Neural crest cell (in vitro differentiated cells): ENCODE results near the gene WFDC12. TPM values are rescaled to one million over a fixed set of nuclear protein-coding genes. Genes with fewer than 3 reads are reported as not detected.
"Not testable (repeated sequence)": the region's sequence is repeated elsewhere in the genome, so short reads cannot be mapped to it uniquely, and the experiment has no call there.

Source experiments
- DNase-seq: peaks from one replicate; pipeline ENCODE4 v3.0.0; 2021; ENCODE audit warnings: low read depth, mixed read lengths, low spot score
- H3K27ac Mint-ChIP-seq: one replicate; pipeline ENCODE4 v1.8.0; 2021; ENCODE audit warnings: mild to moderate bottlenecking, mixed read lengths; ENCODE audit not compliant: unreplicated experiment
- H3K27me3 Mint-ChIP-seq: 2 replicates; pipeline ENCODE4 v1.8.0; 2021; ENCODE audit warnings: low read depth, mild to moderate bottlenecking, mixed read lengths
- H3K36me3 Mint-ChIP-seq: 2 replicates; pipeline ENCODE4 v1.8.0; 2021; ENCODE audit warnings: low read depth, mild to moderate bottlenecking, mixed read lengths
- H3K4me1 Mint-ChIP-seq: 2 replicates; pipeline ENCODE4 v1.8.0; 2021; ENCODE audit warnings: mixed read lengths
- H3K4me3 Mint-ChIP-seq: one replicate; pipeline ENCODE4 v1.8.0; 2021; ENCODE audit warnings: mild to moderate bottlenecking, mixed read lengths
- H3K9me3 Mint-ChIP-seq: 2 replicates; pipeline ENCODE4 v1.8.0; 2021; ENCODE audit warnings: mixed read lengths
- total RNA-seq: library from RNA; stranded (reverse); gene quantifications from 2 replicates; pipeline ENCODE4 v1.2.1, GENCODE V29; 2021
- TF ChIP-seq, protein P1 (sequence below): fragments of 200-600 bp; sonication (generic); conservative IDR thresholded peaks from 2 replicates; pipeline ENCODE4 v1.5.0; 2021; ENCODE audit warnings: antibody characterized with exemption, mild to moderate bottlenecking

Gene WFDC12
- total RNA-seq, 1 donor from 2014 or later, result not detected

DNA sequence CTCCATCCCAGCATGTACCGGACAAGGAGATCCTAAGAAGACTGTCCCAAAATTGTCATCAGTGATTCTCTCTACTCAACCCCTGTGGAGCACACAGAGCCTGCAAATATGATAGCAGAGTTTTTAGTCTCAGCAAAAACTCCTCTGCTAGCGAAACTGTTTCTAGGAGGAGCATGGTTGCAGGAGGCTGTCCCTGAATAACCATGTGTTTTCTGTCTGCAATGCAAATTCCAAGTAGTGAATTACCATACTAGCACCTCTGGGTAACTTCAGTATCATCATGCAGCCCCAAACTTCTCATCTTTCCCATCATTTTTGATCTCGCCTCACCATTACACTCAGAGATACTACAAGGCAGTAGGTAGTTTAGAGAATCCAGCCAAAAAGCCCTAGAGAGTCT lies 24.8 kb upstream of the WFDC12 start:
- TF ChIP-seq, protein P1, sequence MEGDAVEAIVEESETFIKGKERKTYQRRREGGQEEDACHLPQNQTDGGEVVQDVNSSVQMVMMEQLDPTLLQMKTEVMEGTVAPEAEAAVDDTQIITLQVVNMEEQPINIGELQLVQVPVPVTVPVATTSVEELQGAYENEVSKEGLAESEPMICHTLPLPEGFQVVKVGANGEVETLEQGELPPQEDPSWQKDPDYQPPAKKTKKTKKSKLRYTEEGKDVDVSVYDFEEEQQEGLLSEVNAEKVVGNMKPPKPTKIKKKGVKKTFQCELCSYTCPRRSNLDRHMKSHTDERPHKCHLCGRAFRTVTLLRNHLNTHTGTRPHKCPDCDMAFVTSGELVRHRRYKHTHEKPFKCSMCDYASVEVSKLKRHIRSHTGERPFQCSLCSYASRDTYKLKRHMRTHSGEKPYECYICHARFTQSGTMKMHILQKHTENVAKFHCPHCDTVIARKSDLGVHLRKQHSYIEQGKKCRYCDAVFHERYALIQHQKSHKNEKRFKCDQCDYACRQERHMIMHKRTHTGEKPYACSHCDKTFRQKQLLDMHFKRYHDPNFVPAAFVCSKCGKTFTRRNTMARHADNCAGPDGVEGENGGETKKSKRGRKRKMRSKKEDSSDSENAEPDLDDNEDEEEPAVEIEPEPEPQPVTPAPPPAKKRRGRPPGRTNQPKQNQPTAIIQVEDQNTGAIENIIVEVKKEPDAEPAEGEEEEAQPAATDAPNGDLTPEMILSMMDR, result no peak
- Mint-ChIP-seq H3K27me3 (peaks cover 76% of the 10 kb centered on the region), H3K36me3 (no peaks in the 10 kb centered on the region), H3K4me1 (no peaks in the 10 kb centered on the region), H3K4me3 (no peak overlapping the region), H3K9me3 (no peaks in the 10 kb centered on the region), H3K27ac (no peak overlapping the region)
- DNase-seq, result no peak

DNA sequence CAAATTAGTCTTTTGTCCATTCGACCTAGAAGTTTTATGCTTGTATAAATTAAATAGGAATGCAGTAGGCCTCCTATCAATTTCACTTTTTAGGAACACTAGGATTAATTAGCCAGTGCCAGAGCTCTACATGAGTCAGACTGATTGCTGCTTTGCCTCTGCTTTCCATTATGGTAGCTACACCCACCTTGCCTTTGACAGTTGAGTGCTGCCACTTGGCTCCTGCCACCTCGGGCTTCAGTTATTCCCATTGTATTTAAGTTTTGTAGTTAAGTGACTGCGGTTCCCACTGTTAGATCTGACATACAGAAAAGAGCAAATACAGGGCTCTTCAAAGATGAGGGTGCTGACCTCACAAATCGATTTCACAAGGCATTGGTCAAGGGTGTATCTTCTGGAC lies 16.6 kb upstream of the WFDC12 start:
- Mint-ChIP-seq H3K27me3 (peaks cover 34% of the 10 kb centered on the region), H3K4me1 (no peaks in the 10 kb centered on the region), H3K4me3 (no peak overlapping the region), H3K9me3 (no peaks in the 10 kb centered on the region), H3K27ac (no peak overlapping the region), H3K36me3 (no peaks in the 10 kb centered on the region)
- TF ChIP-seq, protein P1, result no peak
- no peak for DNase-seq

DNA sequence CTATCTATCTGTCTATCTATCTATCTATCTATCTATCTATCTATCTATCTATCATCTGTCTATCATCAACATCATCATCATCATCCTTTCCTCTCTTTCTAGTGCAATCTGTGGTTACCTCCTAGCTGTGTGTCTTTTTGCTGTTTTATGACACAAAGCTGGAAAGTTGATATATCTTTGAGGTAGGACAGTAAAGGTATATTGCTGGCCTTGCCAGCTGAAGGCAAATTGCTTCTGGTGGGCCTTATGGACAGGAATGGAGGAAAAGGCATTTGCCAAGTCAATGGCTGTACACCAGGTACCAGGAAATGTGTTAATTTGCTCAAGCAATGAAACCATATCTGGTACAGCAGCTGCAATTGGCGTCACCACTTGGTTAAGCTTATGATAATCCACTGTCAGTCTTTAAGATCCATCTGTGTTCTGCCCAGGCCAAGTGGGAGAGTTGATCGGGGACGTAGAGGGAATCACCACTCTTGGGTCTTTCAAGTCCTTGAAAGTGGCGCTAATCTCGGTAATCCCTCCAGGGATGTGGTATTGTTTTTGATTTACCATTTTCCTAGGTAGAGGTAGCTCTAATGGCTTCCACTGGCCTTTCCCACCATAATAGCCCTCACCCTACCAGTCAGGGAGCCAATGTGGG lies 15.6 kb upstream of the WFDC12 start:
- H3K4me3 Mint-ChIP-seq, H3K36me3 Mint-ChIP-seq, DNase-seq, H3K4me1 Mint-ChIP-seq, H3K27ac Mint-ChIP-seq, H3K9me3 Mint-ChIP-seq: not testable (repeated sequence)
- peaks cover 25% of the 10 kb centered on the region for H3K27me3 Mint-ChIP-seq

DNA sequence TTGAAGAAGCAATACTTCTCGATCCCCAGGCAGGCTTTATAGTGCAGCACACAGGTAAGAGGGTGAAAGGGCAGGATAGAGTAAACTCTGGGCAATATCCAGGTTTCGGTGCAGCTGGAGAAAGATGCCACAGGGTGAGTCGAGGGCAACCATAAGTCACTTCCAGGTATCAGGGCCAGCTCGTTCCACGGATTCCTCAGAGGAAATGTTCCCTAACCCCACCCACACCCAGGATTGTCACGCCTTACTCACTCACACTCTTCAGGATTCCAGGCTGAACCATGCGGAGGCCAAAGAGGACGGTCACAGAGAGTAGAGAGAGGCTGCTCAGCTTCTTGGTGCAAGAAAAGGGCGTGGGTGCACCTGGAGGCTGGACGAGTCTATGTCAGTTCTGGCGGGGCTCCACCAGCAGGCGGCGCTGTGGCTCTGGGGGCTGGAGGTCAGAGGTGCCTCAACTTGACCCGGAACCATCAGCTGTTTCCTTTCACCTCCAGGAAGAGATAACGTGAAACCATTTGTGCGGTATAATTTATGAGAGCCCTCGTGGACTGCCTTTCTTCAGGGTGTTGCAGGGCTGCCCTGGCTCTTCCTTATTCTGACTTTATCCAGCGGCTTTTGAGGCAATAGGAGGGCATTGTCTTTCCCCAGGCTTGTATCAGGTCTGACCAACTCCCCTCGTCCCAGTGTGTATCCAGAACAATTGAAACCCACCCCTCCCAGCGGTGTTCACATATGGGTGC lies 14.5 kb upstream of the WFDC12 start:
- Mint-ChIP-seq H3K4me3 (no peak overlapping the region), H3K27ac (no peak overlapping the region), H3K27me3 (peaks cover 24% of the 10 kb centered on the region), H3K36me3 (no peaks in the 10 kb centered on the region), H3K4me1 (no peaks in the 10 kb centered on the region), H3K9me3 (no peaks in the 10 kb centered on the region)
- TF ChIP-seq, protein P1, result peak; percentile 71
- DNase-seq, result peak; percentile 50

DNA sequence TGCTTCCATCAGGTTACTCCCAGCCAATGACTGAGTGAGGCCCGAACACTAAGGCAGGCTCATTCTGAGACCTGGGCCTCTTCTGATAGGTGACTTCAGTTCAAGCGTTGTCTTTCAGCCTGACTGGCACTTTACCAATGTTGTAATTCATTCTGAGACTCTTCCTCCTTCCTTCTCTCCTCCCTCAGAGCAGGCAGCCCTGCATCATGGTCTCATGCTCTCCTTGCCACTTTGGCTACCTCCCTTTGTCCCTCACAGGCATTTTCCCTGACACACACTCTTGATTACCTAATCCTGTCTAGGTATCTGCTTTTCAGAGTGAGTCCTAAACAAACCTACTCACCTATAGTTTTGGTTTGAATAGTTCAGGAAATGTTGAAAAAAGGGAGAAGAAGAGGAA lies 12.6 kb upstream of the WFDC12 start:
- no peak for DNase-seq
- H3K36me3 Mint-ChIP-seq, result no peaks in the 10 kb centered on the region
- peaks cover 34% of the 10 kb centered on the region for H3K27me3 Mint-ChIP-seq

DNA sequence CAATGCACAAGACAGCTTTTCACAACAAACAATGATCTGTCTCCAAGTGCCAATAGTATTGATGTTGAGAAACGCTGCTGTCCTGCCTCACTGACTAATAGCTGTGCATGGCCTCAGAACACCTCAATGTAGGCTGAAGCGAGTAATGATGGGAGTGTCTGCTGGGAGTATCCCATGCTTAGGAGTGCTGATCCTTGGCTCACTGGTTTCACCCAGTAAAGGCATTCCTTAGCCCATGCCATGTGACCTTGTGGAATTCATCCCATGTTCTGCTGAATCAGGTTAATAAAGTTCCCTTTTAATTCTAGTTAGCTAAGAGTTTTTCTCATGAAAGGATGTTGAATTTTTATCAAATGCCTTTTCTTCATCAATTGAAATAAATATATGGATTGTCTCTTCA lies 3.8 kb upstream of the WFDC12 start:
- H3K27ac Mint-ChIP-seq, result no peak overlapping the region
- no peaks in the 10 kb centered on the region for H3K36me3 Mint-ChIP-seq
- no peaks in the 10 kb centered on the region for H3K4me1 Mint-ChIP-seq

More for the DNA sequence above, 12.6 kb upstream of the WFDC12 start:
- H3K4me1 Mint-ChIP-seq, result no peaks in the 10 kb centered on the region
- H3K4me3 Mint-ChIP-seq, result no peak overlapping the region
- TF ChIP-seq, protein P1, result no peak
- H3K27ac Mint-ChIP-seq, result no peak overlapping the region
- H3K9me3 Mint-ChIP-seq, result no peaks in the 10 kb centered on the region

More for the DNA sequence above, 3.8 kb upstream of the WFDC12 start:
- H3K27me3 Mint-ChIP-seq, result peaks cover 83% of the 10 kb centered on the region
- no peak overlapping the region for H3K4me3 Mint-ChIP-seq
- no peaks in the 10 kb centered on the region for H3K9me3 Mint-ChIP-seq
- TF ChIP-seq, protein P1, result no peak
- DNase-seq, result no peak
